AG10803 (cell line): ENCODE data around the gene CNIH2.

Experiments used
- DNase-seq: peaks from one replicate; pipeline ENCODE4 v3.0.0; 2010; ENCODE audit warnings: low read depth
- H3K4me3 ChIP-seq: 2 replicates; pipeline ENCODE4 v1.5.1; 2011; ENCODE audit warnings: mild to moderate bottlenecking, low read length, control low read depth
- TF ChIP-seq, protein P1 (sequence below): conservative IDR thresholded peaks from 2 replicates; pipeline ENCODE4 v1.5.1; 2011; ENCODE audit warnings: mild to moderate bottlenecking, low read length, control low read depth, inconsistent platforms

CNIH2 gene

DNA sequence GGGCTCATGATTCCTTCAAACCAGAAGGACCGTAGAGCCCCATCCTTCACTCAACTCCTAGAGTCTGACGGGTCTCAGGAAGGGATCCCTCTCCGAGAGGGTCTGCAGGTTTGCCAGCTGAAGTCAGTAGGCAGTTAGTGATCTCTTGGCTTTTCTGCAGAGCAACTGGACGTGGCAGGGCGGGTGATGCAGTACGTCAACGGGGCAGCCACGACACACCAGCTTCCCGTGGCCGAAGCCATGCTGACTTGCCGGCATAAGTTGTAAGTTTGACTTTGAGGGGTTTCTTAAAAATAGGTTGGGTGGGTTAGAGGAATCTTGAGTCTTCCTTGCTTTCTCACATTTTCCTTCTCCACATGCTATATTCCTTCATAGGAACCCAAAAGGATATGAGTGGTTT is 42.8 kb upstream of the CNIH2 start:
- TF ChIP-seq, protein P1, sequence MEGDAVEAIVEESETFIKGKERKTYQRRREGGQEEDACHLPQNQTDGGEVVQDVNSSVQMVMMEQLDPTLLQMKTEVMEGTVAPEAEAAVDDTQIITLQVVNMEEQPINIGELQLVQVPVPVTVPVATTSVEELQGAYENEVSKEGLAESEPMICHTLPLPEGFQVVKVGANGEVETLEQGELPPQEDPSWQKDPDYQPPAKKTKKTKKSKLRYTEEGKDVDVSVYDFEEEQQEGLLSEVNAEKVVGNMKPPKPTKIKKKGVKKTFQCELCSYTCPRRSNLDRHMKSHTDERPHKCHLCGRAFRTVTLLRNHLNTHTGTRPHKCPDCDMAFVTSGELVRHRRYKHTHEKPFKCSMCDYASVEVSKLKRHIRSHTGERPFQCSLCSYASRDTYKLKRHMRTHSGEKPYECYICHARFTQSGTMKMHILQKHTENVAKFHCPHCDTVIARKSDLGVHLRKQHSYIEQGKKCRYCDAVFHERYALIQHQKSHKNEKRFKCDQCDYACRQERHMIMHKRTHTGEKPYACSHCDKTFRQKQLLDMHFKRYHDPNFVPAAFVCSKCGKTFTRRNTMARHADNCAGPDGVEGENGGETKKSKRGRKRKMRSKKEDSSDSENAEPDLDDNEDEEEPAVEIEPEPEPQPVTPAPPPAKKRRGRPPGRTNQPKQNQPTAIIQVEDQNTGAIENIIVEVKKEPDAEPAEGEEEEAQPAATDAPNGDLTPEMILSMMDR: no peak
- DNase-seq: no peak

DNA sequence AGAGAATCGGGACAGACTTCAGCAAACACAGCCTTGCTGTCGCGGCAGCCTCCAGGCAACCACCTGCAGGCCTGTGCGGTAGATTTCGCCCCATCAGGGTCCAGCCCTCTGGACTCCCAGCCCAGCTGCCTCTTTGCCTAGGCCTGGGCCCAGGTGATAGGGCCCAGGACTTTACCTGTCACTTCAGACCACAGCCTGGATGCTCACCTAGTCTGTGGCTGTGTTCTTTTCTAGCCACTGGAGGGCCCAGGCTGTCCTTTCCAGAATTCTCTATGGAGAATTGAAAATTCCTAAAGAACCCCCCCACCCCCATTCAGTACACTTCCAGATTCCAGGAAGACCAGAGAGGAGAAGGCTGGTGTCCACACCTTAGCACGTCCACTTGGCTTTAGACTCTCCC is 40.1 kb upstream of the CNIH2 start:
- TF ChIP-seq, protein P1: no peak
- no peak for DNase-seq
- no peak overlapping the region for H3K4me3 ChIP-seq

More for the DNA sequence above, 42.8 kb upstream of the CNIH2 start:
- H3K4me3 ChIP-seq: no peak overlapping the region

DNA sequence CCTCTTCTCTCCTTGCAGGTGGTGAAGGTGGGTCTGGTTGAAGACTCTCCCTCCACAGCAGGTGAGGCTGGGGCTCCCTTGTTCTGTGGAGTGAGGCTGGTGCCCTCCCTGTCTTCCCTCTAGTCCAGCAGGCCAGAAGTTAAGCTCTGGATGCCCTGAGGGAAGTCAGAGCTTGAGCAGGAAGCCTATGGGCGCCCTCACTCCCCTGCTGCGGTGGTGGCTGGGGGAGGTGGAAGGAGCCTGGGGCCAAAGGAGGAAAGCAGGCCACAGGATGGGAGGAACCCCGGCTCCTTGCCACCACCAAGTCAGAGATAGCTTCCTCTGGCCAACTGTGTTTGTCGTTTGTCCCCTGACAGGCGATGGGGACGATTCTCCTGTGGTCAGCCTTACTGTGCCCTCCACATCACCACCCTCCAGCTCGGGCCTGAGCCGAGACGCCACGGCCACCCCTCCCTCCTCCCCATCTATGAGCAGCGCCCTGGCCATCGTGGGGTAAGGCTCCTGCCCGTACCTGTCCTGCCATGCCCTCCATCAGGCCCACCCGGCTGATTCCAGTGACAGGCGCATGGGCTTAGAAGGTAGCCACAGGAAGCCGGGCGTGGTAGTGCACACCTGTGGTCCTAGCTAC is 39.1 kb upstream of the CNIH2 start:
- no peak overlapping the region for H3K4me3 ChIP-seq
- DNase-seq: no peak
- TF ChIP-seq, protein P1: no peak

- no peak overlapping the region for H3K4me3 ChIP-seq
- TF ChIP-seq, protein P1: no peak
- no peak for DNase-seq
Observed at GRCh38 chr11:66239511-66239910, 38.5 kb upstream of the CNIH2 start.

GRCh38 chr11:66239998-66240780 is 37.8 kb upstream of the CNIH2 start:
- no peak for DNase-seq
- H3K4me3 ChIP-seq: no peak overlapping the region
- TF ChIP-seq, protein P1: no peak

DNA sequence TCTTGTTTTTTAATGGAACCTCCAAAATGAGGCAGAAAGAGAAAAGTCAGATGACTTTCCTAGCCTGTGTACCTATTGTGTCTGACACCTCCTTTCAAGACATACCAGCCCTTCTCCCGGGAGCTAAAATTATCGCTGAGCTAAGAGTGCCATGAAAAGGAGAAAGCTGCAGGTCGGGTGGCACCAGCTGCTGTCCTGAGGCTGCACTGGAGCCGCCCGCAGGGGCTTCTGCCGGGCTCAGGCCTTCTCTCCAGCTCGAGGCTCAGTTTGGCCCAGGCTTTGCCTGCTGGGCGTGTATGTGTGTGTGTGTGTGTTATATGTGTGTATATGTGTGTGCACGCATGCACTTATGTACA is 37.2 kb upstream of the CNIH2 start:
- H3K4me3 ChIP-seq: no peak overlapping the region
- TF ChIP-seq, protein P1: no peak
- no peak for DNase-seq

- TF ChIP-seq, protein P1: no peak
- DNase-seq: no peak
- H3K4me3 ChIP-seq: no peak overlapping the region
Observed at GRCh38 chr11:66242095-66242765, 35.7 kb upstream of the CNIH2 start.
